Activated T-cell treated with anti-CD3 and anti-CD28 coated beads, Interleukin-2, amount 50 U/mL, for 1 hour (primary cell): ENCODE data around the gene CCDC136.
A peak's percentile ranks its signal among the peaks of the same experiment; 100 is the strongest.

Source experiments
- DNase-seq: peaks from one replicate; pipeline ENCODE4 v3.0.0-alpha.2; 2020

The CCDC136 gene

GRCh38 chr7:128865996-128866877, 74.5 kb downstream of the CCDC136 start:
- DNase-seq = no peak

GRCh38 chr7:128867241-128867640, 75.5 kb downstream of the CCDC136 start:
- DNase-seq = no peak

- no peak for DNase-seq
Observed at GRCh38 chr7:128867842-128868623, 76.3 kb downstream of the CCDC136 start.

GRCh38 chr7:128868624-128869137, 76.9 kb downstream of the CCDC136 start:
- DNase-seq = no peak

- peak; percentile 66 for DNase-seq
Observed at GRCh38 chr7:128869138-128869943, 77.6 kb downstream of the CCDC136 start.

GRCh38 chr7:128869944-128870285, 78.1 kb downstream of the CCDC136 start:
- DNase-seq = no peak

GRCh38 chr7:128871050-128871449, 79.3 kb downstream of the CCDC136 start:
- no peak for DNase-seq
